HL-60 (cell line): ENCODE measurements around the gene HPSE2.

ENCODE experiments used
- DNase-seq, 2 experiments: peaks; one replicate each; pipeline ENCODE4 v3.0.0-alpha.2; 2010 to 2020; ENCODE audit warnings: low read depth in 1 of 2, low spot score in 1 of 2
- H3K27ac ChIP-seq: fragments of 250-450 bp; sonication (Bioruptor Pico); replicated peaks from 2 replicates; pipeline ENCODE4 v1.5.1; 2020; ENCODE audit warnings: mild to moderate bottlenecking, moderate library complexity
- H3K27me3 ChIP-seq: fragments of 250-450 bp; sonication (Bioruptor Pico); 2 replicates; pipeline ENCODE4 v1.5.1; 2021; ENCODE audit warnings: mild to moderate bottlenecking, moderate library complexity; ENCODE audit not compliant: insufficient read depth, poor library complexity, severe bottlenecking
- H3K4me3 ChIP-seq: replicated peaks from 2 replicates; pipeline ENCODE4 v1.5.1; 2011; ENCODE audit warnings: mild to moderate bottlenecking, control low read depth, low read length; ENCODE audit not compliant: insufficient read depth
- GABPA ChIP-seq: IDR thresholded peaks from 2 replicates; pipeline ENCODE4 v1.6.1; 2012; ENCODE audit warnings: low read depth
- POLR2AphosphoS5 ChIP-seq: IDR thresholded peaks from 2 replicates; pipeline ENCODE4 v1.6.1; 2012; ENCODE audit warnings: low read depth
- REST ChIP-seq: IDR thresholded peaks from 2 replicates; pipeline ENCODE4 v1.6.1; 2012; ENCODE audit warnings: low read depth; ENCODE audit not compliant: insufficient replicate concordance
- SPI1 ChIP-seq: IDR thresholded peaks from 2 replicates; pipeline ENCODE4 v1.6.1; 2012; ENCODE audit warnings: low read depth, mild to moderate bottlenecking, borderline replicate concordance
- TF ChIP-seq, protein P1 (sequence below): IDR thresholded peaks from one replicate; pipeline ENCODE4 v1.5.1; 2011; ENCODE audit warnings: low read length, control low read depth, inconsistent platforms; ENCODE audit not compliant: insufficient read depth

Gene HPSE2

DNA sequence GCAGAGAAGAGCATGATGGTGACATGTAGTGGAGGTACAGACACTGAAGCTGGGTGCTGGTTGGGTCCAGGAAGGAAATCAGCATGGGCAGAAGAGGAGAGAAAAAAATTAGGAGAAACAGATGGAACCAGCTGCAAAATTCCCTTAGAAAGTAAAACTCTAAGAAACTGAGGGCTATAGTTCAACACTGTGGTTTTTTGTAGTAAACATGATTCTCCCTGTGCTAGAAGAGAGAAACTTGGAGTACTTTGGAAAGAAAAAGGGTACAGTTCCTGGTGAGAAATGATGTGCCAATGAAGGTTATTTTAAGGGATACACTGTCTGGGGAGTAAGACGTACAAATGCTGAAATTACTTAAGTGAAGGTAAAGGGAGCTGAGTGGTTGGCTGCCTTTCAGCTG is 607.4 kb downstream of the HPSE2 start:
- Histone ChIP-seq H3K27ac (no peak overlapping the region), H3K4me3 (no peak overlapping the region), H3K27me3 (no peaks in the 10 kb centered on the region)
- DNase-seq, result no peak
- TF ChIP-seq, protein P1, sequence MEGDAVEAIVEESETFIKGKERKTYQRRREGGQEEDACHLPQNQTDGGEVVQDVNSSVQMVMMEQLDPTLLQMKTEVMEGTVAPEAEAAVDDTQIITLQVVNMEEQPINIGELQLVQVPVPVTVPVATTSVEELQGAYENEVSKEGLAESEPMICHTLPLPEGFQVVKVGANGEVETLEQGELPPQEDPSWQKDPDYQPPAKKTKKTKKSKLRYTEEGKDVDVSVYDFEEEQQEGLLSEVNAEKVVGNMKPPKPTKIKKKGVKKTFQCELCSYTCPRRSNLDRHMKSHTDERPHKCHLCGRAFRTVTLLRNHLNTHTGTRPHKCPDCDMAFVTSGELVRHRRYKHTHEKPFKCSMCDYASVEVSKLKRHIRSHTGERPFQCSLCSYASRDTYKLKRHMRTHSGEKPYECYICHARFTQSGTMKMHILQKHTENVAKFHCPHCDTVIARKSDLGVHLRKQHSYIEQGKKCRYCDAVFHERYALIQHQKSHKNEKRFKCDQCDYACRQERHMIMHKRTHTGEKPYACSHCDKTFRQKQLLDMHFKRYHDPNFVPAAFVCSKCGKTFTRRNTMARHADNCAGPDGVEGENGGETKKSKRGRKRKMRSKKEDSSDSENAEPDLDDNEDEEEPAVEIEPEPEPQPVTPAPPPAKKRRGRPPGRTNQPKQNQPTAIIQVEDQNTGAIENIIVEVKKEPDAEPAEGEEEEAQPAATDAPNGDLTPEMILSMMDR, result no peak
- no peak for TF ChIP-seq REST
- no peak for TF ChIP-seq GABPA
- TF ChIP-seq SPI1, result no peak
- TF ChIP-seq POLR2AphosphoS5, result no peak

DNA sequence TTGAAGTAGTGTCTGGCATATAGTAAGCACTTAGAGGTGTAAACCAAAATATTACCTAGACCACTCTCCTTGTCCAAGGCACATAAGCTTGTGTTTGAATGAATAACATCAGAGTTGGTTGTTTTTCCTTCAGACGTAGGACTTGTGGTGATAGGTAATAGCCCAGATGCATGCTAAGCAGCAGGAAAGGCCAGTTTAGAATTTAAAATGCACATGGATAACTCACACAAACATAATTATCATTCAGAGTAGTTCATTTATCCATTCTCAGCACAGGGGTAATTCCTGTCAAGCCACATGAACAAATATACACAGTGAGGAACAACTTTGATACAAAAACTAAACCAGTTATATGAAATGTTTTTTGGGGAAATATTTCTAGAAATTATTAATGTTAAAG is 607.9 kb downstream of the HPSE2 start:
- DNase-seq, result no peak
- H3K27me3 ChIP-seq, result no peaks in the 10 kb centered on the region
- no peak overlapping the region for H3K27ac ChIP-seq
- no peak overlapping the region for H3K4me3 ChIP-seq
- no peak for TF ChIP-seq POLR2AphosphoS5
- no peak for TF ChIP-seq REST
- no peak for TF ChIP-seq GABPA
- no peak for TF ChIP-seq SPI1

DNA sequence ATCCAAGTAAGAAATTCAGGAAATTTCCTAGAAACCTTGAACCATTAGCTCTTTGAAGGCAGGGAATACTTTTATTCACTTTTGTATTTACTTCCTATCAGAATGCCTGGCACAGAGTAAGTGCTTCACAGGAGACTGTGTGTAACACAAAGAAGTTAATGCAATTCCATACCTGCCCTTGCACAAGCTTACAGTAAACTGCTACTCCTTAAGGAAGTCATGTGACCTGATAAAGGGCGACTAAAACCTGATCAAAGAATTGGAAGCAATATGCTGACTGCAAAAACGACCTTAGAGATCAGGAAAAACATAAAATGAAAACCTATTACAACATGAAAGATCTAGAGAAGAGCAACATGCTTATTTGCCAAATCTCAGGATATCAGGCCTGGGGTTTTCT is 610.7 kb downstream of the HPSE2 start:
- DNase-seq, result no peak
- Histone ChIP-seq H3K27me3 (no peaks in the 10 kb centered on the region), H3K4me3 (no peak overlapping the region), H3K27ac (no peak overlapping the region)
- no peak for TF ChIP-seq SPI1
- no peak for TF ChIP-seq GABPA
- TF ChIP-seq POLR2AphosphoS5, result no peak

GRCh38 chr10:98623176-98623575 is 612.5 kb downstream of the HPSE2 start:
- TF ChIP-seq, protein P1, result no peak
- TF ChIP-seq POLR2AphosphoS5 (no peak), REST (no peak), SPI1 (no peak)
- no peak overlapping the region for H3K4me3 ChIP-seq
- DNase-seq, result no peak
- H3K27me3 ChIP-seq, result no peaks in the 10 kb centered on the region
- H3K27ac ChIP-seq, result no peak overlapping the region
